SU-DHL-6 (cell line): ENCODE data around the gene MRPL51.

Experiments
- EZH2phosphoT487 ChIP-seq: fragments of 200-600 bp; sonication (generic), shearing (Covaris generic); conservative IDR thresholded peaks from 2 replicates; pipeline ENCODE4 v1.6.1; 2018; ENCODE audit warnings: mild to moderate bottlenecking, antibody characterized with exemption, low read length, moderate library complexity, mixed read lengths
- TF ChIP-seq, protein P1 (sequence below): fragments of 200-600 bp; sonication (generic); IDR thresholded peaks from one replicate; pipeline ENCODE4 v1.5.1; 2017; ENCODE audit warnings: antibody characterized with exemption, mild to moderate bottlenecking, low read length, moderate library complexity; ENCODE audit not compliant: insufficient read depth, poor library complexity, severe bottlenecking

DNA sequence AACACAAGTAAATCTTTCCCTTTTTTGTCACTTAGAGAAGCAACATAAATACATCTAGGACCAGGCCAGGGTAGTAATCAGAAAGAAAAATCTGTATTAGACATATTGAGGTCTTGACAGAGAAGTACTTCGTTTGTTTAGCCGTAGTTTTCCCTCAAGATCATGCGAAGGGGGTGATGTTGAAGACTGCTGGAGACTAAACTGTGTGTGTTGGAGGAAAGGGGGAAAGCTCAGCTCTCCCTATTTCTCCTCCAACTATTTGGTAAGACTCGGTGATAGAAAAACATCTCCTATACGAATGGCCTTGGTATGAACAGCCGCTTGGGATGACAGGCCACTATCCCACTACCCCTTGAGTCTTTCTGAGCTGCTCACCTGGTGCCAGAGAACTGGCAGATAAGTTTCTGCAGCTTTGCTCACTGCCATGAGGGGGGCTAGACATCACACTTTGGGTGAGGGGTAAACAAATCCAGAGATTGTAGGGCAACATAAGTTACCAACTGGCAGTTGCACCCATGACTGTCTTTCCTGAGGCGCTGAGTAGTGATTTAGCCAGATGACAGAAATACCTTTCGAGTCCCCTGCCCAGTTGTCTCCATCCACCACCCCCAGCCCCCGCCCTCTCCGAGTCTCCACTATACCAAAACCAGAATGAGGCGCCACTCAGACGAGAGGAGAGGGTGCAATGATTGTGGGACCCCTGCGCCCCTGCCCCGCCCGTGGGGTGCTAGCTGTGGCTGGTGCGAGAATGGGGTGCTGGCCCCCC lies 23.3 kb downstream of the MRPL51 start:
- TF ChIP-seq, protein P1, sequence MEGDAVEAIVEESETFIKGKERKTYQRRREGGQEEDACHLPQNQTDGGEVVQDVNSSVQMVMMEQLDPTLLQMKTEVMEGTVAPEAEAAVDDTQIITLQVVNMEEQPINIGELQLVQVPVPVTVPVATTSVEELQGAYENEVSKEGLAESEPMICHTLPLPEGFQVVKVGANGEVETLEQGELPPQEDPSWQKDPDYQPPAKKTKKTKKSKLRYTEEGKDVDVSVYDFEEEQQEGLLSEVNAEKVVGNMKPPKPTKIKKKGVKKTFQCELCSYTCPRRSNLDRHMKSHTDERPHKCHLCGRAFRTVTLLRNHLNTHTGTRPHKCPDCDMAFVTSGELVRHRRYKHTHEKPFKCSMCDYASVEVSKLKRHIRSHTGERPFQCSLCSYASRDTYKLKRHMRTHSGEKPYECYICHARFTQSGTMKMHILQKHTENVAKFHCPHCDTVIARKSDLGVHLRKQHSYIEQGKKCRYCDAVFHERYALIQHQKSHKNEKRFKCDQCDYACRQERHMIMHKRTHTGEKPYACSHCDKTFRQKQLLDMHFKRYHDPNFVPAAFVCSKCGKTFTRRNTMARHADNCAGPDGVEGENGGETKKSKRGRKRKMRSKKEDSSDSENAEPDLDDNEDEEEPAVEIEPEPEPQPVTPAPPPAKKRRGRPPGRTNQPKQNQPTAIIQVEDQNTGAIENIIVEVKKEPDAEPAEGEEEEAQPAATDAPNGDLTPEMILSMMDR: no peak
- TF ChIP-seq EZH2phosphoT487: no peak
